DOHH2 (cell line): Measurements from ENCODE around the gene DRD2.

Source experiments
- CTCF ChIP-seq: fragments of 200-600 bp; sonication (generic); IDR thresholded peaks from one replicate; pipeline ENCODE4 v1.5.1; 2014; ENCODE audit warnings: antibody characterized with exemption, mild to moderate bottlenecking, low read depth, low read length; ENCODE audit not compliant: poor library complexity, severe bottlenecking
- EZH2phosphoT487 ChIP-seq: fragments of 200-600 bp; sonication (generic); IDR thresholded peaks from 2 replicates; pipeline ENCODE4 v1.6.1; 2017; ENCODE audit warnings: borderline replicate concordance, mild to moderate bottlenecking, antibody characterized with exemption, low read length, moderate library complexity, mixed read lengths

DNA sequence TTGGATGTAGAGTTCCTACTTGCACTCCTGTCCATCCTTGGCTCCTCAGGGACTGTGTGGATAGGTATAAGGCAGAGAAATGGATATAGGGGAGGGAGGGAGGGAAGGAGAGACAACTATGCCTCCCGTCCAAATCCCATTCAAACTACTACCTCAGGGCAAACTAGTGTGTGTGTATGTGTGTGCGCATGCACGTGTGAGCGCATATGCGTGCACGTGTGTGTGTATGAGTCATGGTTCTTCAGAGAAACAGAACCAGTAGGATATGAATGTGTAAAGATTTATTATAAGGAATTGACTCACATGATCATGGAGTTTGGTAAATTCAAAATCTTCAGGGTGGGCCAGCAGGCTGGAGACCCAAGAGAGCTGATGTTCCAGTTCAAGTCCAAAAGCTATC is 42.2 kb upstream of the DRD2 start:
- no peak for TF ChIP-seq CTCF
- TF ChIP-seq EZH2phosphoT487, result no peak
